Skeletal muscle satellite cell (primary cell): ENCODE results near the gene KDM4F.

ENCODE experiments used
- H3K27me3 ChIP-seq: 2 replicates; pipeline ENCODE4 v1.7.0; 2013; ENCODE audit warnings: low read length; ENCODE audit not compliant: control insufficient read depth, insufficient read depth
- H3K36me3 ChIP-seq: 2 replicates; pipeline ENCODE4 v1.7.0; 2013; ENCODE audit warnings: mild to moderate bottlenecking, control low read depth, low read length; ENCODE audit not compliant: insufficient read depth
- H3K4me1 ChIP-seq: 2 replicates; pipeline ENCODE4 v1.7.0; 2013; ENCODE audit warnings: low read length; ENCODE audit not compliant: control insufficient read depth, insufficient read depth
- H3K4me2 ChIP-seq: 2 replicates; pipeline ENCODE4 v1.7.0; 2013; ENCODE audit warnings: mild to moderate bottlenecking, low read length
- H3K4me3 ChIP-seq: 2 replicates; pipeline ENCODE4 v1.7.0; 2013; ENCODE audit warnings: low read length
- H3K9ac ChIP-seq: 2 replicates; pipeline ENCODE4 v1.7.0; 2013; ENCODE audit warnings: mild to moderate bottlenecking, low read depth, low read length, moderate library complexity
- H3K9me3 ChIP-seq: replicated peaks from 2 replicates; pipeline ENCODE4 v1.7.0; 2013; ENCODE audit warnings: mild to moderate bottlenecking, control low read depth, low read length

The KDM4F gene

DNA sequence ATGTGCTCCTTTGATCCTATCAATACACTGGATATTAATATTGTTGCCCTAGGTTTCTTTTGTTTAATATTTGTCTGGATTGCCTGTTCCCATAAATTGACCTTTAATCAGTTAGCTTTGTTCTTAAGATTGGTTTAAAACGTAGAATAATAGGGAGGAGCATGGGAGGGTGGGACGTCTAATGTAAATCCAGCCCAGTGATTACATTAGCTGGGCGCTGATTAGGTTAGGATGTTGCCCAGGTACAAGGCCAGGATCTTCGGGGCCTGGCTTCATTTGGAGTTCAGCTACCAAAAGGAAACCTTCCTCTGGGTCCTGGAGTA lies 17.5 kb downstream of the KDM4F start, which contains the start of gene SRSF8:
Gene SRSF8 (plus strand): TSS at position 204 of the 323 bp plus-strand sequence. CDS start 308 bp downstream, outside the sequence.
- Histone ChIP-seq H3K36me3 (no peaks in the 10 kb centered on the region), H3K4me3 (peak within 1 kb of the TSS; percentile 87), H3K27me3 (peaks cover 4% of the 10 kb centered on the region), H3K9ac (peak within 1 kb of the TSS; percentile 91), H3K4me2 (peak within 1 kb of the TSS; percentile 87), H3K4me1 (peaks cover 12% of the 10 kb centered on the region), H3K9me3 (no peaks in the 10 kb centered on the region)

GRCh38 chr11:95067039-95067840 lies 18.0 kb downstream of the KDM4F start:
- H3K9me3 ChIP-seq, result no peaks in the 10 kb centered on the region
- H3K9ac ChIP-seq, result peak overlapping the region; percentile 91
- H3K36me3 ChIP-seq, result no peaks in the 10 kb centered on the region
- peak overlapping the region; percentile 87 for H3K4me2 ChIP-seq
- H3K27me3 ChIP-seq, result peaks cover 1% of the 10 kb centered on the region
- peaks cover 12% of the 10 kb centered on the region for H3K4me1 ChIP-seq
- H3K4me3 ChIP-seq, result peak overlapping the region; percentile 87

GRCh38 chr11:95067841-95068219 lies 18.6 kb downstream of the KDM4F start:
- H3K36me3 ChIP-seq, result no peaks in the 10 kb centered on the region
- peak overlapping the region; percentile 91 for H3K9ac ChIP-seq
- no peaks in the 10 kb centered on the region for H3K9me3 ChIP-seq
- H3K4me1 ChIP-seq, result peaks cover 12% of the 10 kb centered on the region
- peak overlapping the region; percentile 87 for H3K4me3 ChIP-seq
- peak overlapping the region; percentile 87 for H3K4me2 ChIP-seq
- no peaks in the 10 kb centered on the region for H3K27me3 ChIP-seq

GRCh38 chr11:95068549-95068948 lies 19.3 kb downstream of the KDM4F start:
- H3K27me3 ChIP-seq, result no peaks in the 10 kb centered on the region
- peaks cover 12% of the 10 kb centered on the region for H3K4me1 ChIP-seq
- H3K36me3 ChIP-seq, result no peaks in the 10 kb centered on the region
- peak overlapping the region; percentile 87 for H3K4me2 ChIP-seq
- peak overlapping the region; percentile 91 for H3K9ac ChIP-seq
- H3K4me3 ChIP-seq, result peak overlapping the region; percentile 87
- no peaks in the 10 kb centered on the region for H3K9me3 ChIP-seq

DNA sequence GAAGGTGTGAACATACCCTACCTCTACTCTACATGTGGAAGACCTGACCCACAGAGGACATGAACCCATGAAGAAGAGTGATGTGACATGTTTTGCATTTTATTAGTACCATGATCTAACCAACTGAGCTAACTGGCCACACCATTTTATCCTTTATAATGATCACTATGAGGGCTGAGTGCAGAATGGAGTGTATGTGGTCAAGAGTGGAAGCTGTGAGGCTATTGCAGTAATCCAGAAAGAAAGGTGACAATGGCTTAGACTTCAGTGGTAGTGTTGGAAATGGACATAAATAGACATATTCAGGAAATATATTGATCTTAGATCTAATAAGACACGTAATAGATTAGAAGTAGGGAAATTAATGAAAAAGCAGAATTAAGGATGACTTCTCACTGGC lies 21.2 kb downstream of the KDM4F start:
- Histone ChIP-seq H3K36me3 (no peaks in the 10 kb centered on the region), H3K9ac (no peak overlapping the region), H3K4me3 (no peak overlapping the region), H3K27me3 (no peaks in the 10 kb centered on the region), H3K9me3 (no peaks in the 10 kb centered on the region), H3K4me1 (peaks cover 25% of the 10 kb centered on the region), H3K4me2 (no peak overlapping the region)

- Histone ChIP-seq H3K4me1 (peaks cover 37% of the 10 kb centered on the region), H3K4me3 (no peak overlapping the region), H3K4me2 (no peak overlapping the region), H3K27me3 (no peaks in the 10 kb centered on the region), H3K9ac (no peak overlapping the region), H3K36me3 (no peaks in the 10 kb centered on the region), H3K9me3 (no peaks in the 10 kb centered on the region)
Measured at GRCh38 chr11:95072948-95073347, 23.7 kb downstream of the KDM4F start.

DNA sequence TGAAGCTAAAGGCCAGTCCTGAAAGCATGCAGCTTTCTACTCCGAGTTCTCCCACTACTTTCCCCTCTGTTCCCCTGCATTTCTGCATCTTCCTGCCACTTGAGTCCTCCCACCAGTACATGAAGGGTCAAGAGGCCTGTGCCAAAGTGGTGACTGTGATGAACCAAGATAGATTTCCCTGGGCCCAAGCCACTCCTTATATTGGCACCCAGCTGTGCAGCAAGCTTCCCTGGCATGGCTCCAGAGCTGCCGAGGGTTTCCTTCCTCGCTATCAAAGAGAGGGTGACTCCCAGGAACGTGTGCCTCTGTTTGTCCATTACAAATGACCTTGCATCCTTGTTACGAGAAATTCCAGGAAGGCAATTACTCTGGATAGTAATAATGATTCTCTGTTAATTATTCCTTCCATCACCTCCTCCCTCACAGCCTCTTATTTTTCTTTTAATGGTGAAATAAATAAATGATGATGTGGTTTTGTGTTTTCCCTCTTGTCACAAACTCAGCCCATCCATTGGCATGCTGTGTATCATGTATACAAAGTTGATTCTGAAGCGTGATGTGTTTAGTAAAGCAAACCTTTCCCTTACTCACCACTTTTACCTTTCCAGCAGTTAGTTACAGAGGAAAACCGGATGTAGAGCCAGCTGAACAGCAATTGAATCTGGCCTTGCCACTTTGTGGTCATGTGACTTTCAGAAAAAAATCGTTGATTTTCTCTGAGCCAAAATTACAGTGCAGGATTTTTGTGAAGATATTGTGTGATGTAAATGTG lies 25.8 kb downstream of the KDM4F start:
- Histone ChIP-seq H3K4me3 (no peak overlapping the region), H3K9me3 (no peaks in the 10 kb centered on the region), H3K4me1 (peaks cover 33% of the 10 kb centered on the region), H3K27me3 (no peaks in the 10 kb centered on the region), H3K36me3 (no peaks in the 10 kb centered on the region), H3K4me2 (peak overlapping the region; percentile 59), H3K9ac (no peak overlapping the region)

GRCh38 chr11:95076416-95076815 lies 27.2 kb downstream of the KDM4F start:
- Histone ChIP-seq H3K4me3 (no peak overlapping the region), H3K27me3 (no peaks in the 10 kb centered on the region), H3K4me2 (peak overlapping the region; percentile 59), H3K9me3 (no peaks in the 10 kb centered on the region), H3K36me3 (no peaks in the 10 kb centered on the region), H3K9ac (peak overlapping the region; percentile 35), H3K4me1 (peaks cover 44% of the 10 kb centered on the region)

DNA sequence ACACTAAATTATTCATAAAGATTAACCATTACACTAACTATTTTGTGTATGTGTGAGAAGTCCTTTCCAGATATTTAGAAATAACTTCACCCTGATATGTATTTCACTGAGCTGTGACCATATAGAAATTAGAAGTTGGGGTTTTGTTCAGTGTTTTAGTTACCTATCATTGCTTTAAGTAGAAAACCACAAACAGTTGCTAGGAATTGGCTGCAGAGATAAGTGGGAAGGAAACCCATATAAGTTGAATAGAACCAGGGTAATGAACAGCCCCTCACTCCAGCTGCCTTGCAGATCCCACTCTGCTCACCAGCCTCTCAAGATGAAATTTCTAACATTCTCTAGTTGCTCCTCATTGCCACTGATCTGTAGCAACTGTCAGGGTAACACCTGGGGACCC lies 27.8 kb downstream of the KDM4F start:
- Histone ChIP-seq H3K4me3 (no peak overlapping the region), H3K4me2 (no peak overlapping the region), H3K9me3 (no peaks in the 10 kb centered on the region), H3K27me3 (no peaks in the 10 kb centered on the region), H3K36me3 (no peaks in the 10 kb centered on the region), H3K9ac (no peak overlapping the region), H3K4me1 (peaks cover 49% of the 10 kb centered on the region)

DNA sequence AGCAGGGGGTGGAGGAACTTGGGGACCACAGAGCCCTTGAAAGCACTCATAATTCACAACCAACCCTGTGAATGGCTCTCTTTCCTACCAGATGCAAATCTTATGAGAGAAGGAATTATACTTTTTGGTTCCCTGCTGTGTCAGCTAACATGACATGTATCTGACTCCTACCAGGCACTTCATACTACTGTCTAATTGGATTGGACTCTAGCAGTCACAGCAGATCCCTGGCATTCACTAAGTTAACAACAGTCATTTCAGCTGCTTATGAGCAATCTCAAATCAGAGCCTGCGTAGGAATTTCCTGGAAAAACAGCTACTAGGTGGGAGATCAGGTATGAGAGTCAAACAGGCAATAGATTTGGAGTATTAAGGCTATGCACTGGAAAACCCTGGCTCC lies 29.3 kb downstream of the KDM4F start:
- peaks cover 49% of the 10 kb centered on the region for H3K4me1 ChIP-seq
- no peak overlapping the region for H3K9ac ChIP-seq
- H3K9me3 ChIP-seq, result no peaks in the 10 kb centered on the region
- H3K4me3 ChIP-seq, result no peak overlapping the region
- no peak overlapping the region for H3K4me2 ChIP-seq
- H3K36me3 ChIP-seq, result no peaks in the 10 kb centered on the region
- no peaks in the 10 kb centered on the region for H3K27me3 ChIP-seq

DNA sequence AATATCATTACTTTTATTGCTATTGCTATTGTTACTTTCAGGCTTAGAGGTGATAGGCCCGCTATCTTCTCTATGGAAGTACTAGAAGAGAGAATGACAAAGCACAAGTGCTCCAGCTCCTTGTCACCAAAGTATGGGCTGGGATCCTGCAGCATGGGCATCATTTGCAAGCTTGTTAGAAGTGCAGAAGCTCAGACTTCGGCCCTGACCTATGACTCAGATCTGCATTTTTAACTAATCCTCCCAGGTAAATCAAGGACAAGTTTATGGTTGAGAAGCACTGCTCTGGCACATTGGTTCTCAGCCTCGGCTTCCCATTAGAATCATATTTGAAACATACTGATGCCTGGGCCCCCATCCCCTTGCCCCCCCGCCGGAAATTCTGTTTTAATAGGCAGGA lies 31.8 kb downstream of the KDM4F start:
- no peaks in the 10 kb centered on the region for H3K9me3 ChIP-seq
- H3K4me1 ChIP-seq, result peaks cover 42% of the 10 kb centered on the region
- no peaks in the 10 kb centered on the region for H3K27me3 ChIP-seq
- H3K4me3 ChIP-seq, result no peak overlapping the region
- H3K9ac ChIP-seq, result peak overlapping the region; percentile 2
- peak overlapping the region; percentile 53 for H3K4me2 ChIP-seq
- H3K36me3 ChIP-seq, result no peaks in the 10 kb centered on the region
